Adipocyte (in vitro differentiated cells): ENCODE measurements around the gene TCHP.
"Not testable (repeated sequence)": the region's sequence is repeated elsewhere in the genome, so short reads cannot be mapped to it uniquely, and the experiment has no call there.

Source experiments
- DNase-seq: peaks from one replicate; pipeline ENCODE4 v3.0.0-alpha.2; 2015; ENCODE audit warnings: low read depth
- H3K27me3 ChIP-seq: replicated peaks from 2 replicates; pipeline ENCODE4 v1.7.0; 2013; ENCODE audit warnings: mild to moderate bottlenecking, low read length, moderate library complexity; ENCODE audit not compliant: control insufficient read depth, insufficient read depth
- H3K36me3 ChIP-seq: 2 replicates; pipeline ENCODE4 v1.7.0; 2013; ENCODE audit warnings: low read length, mild to moderate bottlenecking, moderate library complexity; ENCODE audit not compliant: control insufficient read depth, insufficient read depth, severe bottlenecking
- H3K4me1 ChIP-seq: 2 replicates; pipeline ENCODE4 v1.7.0; 2013; ENCODE audit warnings: mild to moderate bottlenecking, low read length, moderate library complexity; ENCODE audit not compliant: control insufficient read depth, insufficient read depth
- H3K4me3 ChIP-seq: 2 replicates; pipeline ENCODE4 v1.7.0; 2013; ENCODE audit warnings: mild to moderate bottlenecking, low read length, moderate library complexity
- H3K9ac ChIP-seq: 2 replicates; pipeline ENCODE4 v1.7.0; 2013; ENCODE audit warnings: mild to moderate bottlenecking, low read length, moderate library complexity
- H3K9me3 ChIP-seq: 2 replicates; pipeline ENCODE4 v1.7.0; 2013; ENCODE audit warnings: mild to moderate bottlenecking, low read length, moderate library complexity; ENCODE audit not compliant: control insufficient read depth

Gene TCHP

DNA sequence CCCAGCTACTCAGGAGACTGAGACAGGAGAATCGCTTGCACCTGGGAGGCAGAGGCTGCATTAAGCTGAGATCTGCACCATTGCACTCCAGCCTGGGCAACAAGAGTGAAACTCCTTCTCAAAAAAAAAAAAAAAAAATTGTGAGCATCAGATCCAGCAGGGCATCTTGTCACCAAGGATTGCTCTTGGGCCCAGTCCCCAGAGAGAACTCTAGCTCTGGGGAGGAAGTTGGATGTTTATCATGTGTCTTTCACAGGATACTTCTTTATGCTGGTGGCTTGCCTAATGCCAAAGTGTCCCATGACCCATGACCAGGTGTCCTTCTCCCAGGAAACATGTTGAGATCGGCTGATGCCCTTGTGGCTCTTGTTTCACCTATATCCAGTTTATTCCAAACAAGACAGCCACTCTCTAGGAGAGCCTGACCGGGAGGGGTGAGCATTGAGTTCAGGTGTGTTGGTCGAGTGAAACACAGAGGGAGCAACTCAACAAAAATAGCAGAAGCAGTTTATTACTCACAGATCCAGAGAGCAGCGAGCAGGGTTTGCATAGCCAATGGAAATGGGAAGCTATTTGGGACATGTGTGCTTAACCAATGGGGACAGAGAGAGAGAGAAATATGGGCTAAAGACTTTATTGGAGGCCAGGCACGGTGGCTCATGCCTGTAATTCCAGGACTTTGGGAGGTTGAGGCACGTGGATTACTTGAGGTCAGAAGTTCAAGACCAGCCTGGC lies 6.6 kb upstream of the TCHP start:
- H3K4me3 ChIP-seq: no peak overlapping the region
- no peaks in the 10 kb centered on the region for H3K27me3 ChIP-seq
- H3K9ac ChIP-seq: no peak overlapping the region
- DNase-seq: no peak
- peaks cover 12% of the 10 kb centered on the region for H3K4me1 ChIP-seq
- no peaks in the 10 kb centered on the region for H3K36me3 ChIP-seq
- no peaks in the 10 kb centered on the region for H3K9me3 ChIP-seq

DNA sequence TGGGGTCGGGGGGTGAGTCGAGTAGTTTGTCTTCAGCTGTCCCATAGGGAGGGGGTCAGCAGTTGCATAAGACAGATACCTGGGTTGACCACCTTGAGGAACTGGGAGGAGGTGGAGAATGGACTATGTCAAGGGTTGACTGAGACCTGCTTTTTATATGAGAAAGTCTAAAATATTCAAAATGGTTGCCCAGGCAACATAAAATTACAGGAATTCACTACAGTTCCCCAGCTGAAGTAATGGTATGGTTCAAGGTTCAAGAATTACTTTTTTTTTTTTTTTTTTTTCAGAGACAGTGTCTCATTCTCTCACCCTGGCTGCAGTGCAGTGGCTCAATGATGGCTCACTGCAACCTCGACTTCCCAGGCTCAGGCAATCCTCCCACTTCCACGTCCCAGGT lies 5.1 kb upstream of the TCHP start:
- no peaks in the 10 kb centered on the region for H3K9me3 ChIP-seq
- no peak overlapping the region for H3K4me3 ChIP-seq
- H3K36me3 ChIP-seq: no peaks in the 10 kb centered on the region
- DNase-seq: no peak
- H3K9ac ChIP-seq: no peak overlapping the region
- H3K27me3 ChIP-seq: no peaks in the 10 kb centered on the region
- peaks cover 6% of the 10 kb centered on the region for H3K4me1 ChIP-seq

DNA sequence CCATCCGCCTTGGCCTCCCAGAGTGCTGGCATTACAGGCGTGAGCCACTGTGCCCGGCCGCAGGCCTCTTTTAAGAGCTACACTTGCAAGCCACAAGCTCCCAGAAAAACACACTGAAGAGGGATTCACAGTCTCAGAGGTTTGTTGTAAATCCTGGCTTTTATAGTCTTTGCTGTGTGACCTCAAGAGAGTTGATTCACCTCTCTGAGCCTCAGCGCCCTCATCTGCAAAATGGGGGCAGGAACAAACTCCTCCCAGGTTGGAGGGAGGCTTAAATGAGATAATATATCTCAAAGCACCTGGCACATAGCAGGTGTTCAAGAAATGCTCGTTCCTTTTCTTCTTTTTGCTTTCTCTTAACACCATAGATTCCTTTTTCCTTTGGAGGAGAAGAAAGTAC lies 3.9 kb upstream of the TCHP start:
- H3K36me3 ChIP-seq: no peaks in the 10 kb centered on the region
- H3K9ac ChIP-seq: no peak overlapping the region
- no peaks in the 10 kb centered on the region for H3K9me3 ChIP-seq
- no peak overlapping the region for H3K4me3 ChIP-seq
- DNase-seq: no peak
- no peaks in the 10 kb centered on the region for H3K27me3 ChIP-seq
- peaks cover 11% of the 10 kb centered on the region for H3K4me1 ChIP-seq

DNA sequence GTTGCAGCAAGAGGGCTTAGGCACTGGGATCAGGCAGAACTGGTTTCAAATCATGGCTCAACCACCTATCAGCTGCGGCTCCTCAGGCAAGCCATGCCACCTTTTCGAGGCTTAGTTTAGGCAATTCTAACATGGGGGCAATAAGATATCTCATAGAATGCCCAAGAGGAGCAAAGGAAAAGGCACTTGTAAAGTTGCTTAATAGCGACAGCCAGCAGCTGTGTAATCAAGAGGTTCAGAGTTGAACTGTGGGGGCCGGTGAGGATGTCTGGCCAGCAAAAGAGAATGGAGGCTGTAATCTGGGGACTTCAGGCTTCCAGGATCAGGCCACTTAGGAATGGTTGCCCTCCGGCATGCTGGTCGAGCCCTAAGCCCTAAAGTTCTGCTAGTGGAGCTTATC lies 3.0 kb upstream of the TCHP start:
- Histone ChIP-seq H3K9me3 (no peaks in the 10 kb centered on the region), H3K36me3 (no peaks in the 10 kb centered on the region), H3K27me3 (no peaks in the 10 kb centered on the region), H3K4me3 (no peak overlapping the region), H3K4me1 (peaks cover 17% of the 10 kb centered on the region), H3K9ac (no peak overlapping the region)
- no peak for DNase-seq

DNA sequence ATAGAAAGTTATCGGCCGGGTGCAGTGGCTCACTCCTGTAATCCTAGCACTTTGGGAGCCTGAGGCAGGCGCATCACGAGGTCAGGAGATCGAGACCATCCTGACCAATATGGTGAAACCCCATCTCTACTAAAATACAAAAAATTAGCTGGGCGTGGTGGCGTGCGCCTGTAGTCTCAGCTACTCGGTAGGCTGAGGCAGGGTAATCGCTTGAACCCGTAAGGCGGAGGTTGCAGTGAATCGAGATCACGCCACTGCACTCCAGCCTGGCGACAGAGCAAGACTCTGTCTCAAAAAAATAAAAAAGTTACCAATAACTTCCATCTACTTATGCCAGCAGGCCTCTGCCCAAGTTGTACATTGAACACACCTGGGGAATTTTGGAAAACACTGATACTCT lies 729 bp upstream of the TCHP start:
- Histone ChIP-seq H3K4me1 (peaks cover 17% of the 10 kb centered on the region), H3K4me3 (peak overlapping the region; percentile 99)
- H3K9me3 ChIP-seq: not testable (repeated sequence)

DNA sequence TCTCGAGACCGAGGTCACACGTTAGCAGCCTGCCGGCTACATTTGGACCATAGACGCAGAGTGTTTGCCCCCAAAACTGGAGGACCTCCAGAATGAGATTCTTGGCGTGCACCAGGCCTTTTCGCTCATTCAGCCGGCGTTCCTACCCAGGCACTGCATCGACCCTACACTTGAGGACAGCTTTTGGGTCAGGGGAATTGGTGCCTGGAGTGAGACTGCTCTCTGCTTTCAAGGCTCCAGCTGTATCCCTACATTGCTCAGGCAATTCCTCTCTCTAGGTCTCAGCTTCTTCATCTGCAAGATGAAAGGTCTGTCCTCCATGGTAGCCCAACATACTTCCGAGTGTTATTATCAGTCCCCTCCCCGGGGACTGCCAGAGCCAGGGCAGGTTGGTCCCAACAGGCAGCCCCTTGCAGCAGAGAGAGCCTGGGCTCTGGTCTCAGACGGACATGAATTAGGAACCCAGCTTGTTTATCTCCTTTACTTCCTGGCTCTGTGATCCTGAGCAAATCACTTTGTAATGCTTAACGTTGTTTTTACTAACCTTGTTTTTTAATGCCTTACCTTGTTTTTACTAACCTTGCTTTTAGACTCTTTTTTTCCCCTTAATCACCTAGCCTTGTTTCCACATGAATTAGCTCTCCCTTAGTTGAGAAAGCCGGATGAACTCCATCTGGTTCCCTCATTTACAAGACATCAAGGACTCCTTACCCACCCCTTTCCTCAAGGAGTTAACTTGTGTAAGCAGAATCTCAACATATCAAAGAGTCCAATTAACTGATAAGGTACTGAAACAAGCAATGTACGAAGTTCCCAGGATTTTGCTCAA lies 892 bp downstream of the TCHP start:
- Histone ChIP-seq H3K27me3 (no peaks in the 10 kb centered on the region), H3K4me3 (peak overlapping the region; percentile 99), H3K36me3 (peaks cover 30% of the 10 kb centered on the region), H3K4me1 (peaks cover 17% of the 10 kb centered on the region), H3K9me3 (no peaks in the 10 kb centered on the region), H3K9ac (peak overlapping the region; percentile 94)
- no peak for DNase-seq

More for the DNA sequence above, 729 bp upstream of the TCHP start:
- peaks cover 14% of the 10 kb centered on the region for H3K36me3 ChIP-seq
- DNase-seq, H3K27me3 ChIP-seq: not testable (repeated sequence)
- H3K9ac ChIP-seq: peak overlapping the region; percentile 94

DNA sequence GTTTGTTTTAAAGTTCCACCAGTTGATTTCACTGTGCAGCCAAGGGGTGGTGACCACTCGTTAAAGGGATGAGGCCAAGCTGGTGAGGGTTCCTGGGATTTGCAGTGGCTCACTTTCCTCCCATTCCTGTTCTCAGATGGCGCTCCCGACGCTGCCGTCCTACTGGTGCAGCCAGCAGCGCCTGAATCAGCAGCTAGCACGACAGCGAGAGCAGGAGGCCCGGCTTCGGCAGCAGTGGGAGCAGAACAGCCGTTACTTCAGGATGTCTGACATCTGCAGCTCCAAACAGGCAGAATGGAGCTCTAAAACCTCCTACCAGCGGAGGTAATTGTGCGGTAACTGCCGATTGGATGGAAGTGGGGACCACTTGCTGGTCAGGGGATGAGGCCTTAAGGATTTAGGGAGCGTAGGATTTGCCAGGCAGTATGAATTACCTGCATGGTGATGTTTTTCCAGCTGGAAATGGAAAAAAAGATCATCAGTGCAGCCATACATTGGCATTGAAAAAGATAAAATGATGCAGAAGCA lies 2.9 kb downstream of the TCHP start:
- Histone ChIP-seq H3K9ac (no peak overlapping the region), H3K36me3 (peaks cover 50% of the 10 kb centered on the region), H3K4me1 (peaks cover 17% of the 10 kb centered on the region), H3K9me3 (no peaks in the 10 kb centered on the region), H3K27me3 (no peaks in the 10 kb centered on the region), H3K4me3 (no peak overlapping the region)
- DNase-seq: no peak

DNA sequence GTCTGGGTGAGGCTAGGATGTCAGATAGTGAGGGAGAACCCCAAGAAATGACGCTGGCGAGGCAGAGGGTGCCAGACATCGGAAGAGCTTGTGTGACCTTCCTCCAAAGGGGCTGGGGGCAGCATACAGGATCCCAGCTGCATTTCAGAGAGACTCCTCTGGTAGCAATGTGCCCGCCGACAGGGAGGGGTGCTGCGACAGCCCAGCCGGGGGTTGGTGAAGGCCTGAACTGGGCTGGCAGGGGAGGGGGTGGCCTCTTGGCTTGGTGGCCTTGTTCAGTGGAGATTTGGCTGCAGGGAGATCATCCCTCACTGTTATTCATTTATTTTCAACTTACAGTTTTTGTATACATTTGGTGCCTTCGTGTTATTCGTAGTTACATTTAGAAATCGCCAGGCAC lies 5.2 kb downstream of the TCHP start:
- Histone ChIP-seq H3K4me3 (no peak overlapping the region), H3K9ac (no peak overlapping the region), H3K9me3 (no peaks in the 10 kb centered on the region), H3K27me3 (no peaks in the 10 kb centered on the region), H3K4me1 (peaks cover 13% of the 10 kb centered on the region), H3K36me3 (peaks cover 71% of the 10 kb centered on the region)
- no peak for DNase-seq

DNA sequence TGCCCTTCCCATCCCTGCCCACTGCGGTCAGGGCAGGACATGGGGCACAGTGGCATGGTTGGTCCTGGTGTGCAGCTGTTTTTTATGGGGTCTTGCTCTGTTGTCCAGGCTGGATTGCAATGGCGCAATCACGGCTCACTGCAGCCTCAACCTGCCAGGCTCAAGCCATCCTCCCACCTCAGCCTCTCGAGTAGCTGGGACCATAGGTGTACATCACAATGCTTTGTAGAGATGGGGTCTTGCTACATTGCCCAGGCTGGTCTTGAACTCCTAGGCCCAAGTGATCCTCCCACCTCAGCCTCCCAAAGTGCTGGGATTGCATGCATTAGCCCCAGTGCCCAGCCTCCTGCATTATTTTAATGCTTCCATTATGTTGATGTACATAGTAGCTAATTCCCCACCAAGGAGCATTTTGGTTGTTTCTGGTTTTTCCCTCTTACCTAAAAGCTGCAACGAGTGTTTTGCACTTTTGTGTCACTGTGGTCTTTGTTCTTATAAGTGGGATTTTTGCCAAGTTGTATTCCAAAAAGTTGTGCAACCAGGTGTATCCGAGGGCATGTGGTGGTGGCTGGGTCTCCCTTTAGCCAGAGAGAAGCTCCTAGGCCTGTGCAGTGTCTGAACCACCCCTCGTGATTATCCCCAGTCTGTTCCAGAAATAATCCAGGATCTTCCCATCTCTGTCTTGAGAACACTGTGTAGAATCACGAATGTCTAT lies 10.3 kb downstream of the TCHP start:
- Histone ChIP-seq H3K9me3 (no peaks in the 10 kb centered on the region), H3K36me3 (peaks cover 81% of the 10 kb centered on the region), H3K27me3 (no peaks in the 10 kb centered on the region), H3K4me3 (no peak overlapping the region), H3K9ac (no peak overlapping the region), H3K4me1 (no peaks in the 10 kb centered on the region)
- no peak for DNase-seq

DNA sequence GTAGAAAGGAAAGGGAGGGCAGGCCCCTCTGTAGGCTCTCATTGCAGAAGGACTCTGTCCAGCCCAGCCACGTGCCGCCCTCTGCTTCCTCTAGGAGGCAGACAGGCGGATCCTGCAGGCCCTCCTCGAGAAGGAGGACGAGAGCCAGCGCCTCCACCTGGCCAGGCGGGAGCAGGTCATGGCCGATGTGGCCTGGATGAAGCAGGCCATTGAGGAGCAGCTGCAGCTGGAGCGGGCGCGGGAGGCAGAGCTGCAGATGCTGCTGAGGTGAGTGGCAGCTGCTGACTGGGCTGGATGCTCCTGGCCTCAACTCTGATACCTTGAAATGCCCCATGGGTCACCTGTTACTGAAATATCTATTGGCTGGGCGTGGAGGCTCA lies 10.9 kb downstream of the TCHP start:
- Histone ChIP-seq H3K4me1 (no peaks in the 10 kb centered on the region), H3K27me3 (no peaks in the 10 kb centered on the region), H3K36me3 (peaks cover 81% of the 10 kb centered on the region), H3K9ac (no peak overlapping the region), H3K4me3 (no peak overlapping the region), H3K9me3 (no peaks in the 10 kb centered on the region)
- no peak for DNase-seq

DNA sequence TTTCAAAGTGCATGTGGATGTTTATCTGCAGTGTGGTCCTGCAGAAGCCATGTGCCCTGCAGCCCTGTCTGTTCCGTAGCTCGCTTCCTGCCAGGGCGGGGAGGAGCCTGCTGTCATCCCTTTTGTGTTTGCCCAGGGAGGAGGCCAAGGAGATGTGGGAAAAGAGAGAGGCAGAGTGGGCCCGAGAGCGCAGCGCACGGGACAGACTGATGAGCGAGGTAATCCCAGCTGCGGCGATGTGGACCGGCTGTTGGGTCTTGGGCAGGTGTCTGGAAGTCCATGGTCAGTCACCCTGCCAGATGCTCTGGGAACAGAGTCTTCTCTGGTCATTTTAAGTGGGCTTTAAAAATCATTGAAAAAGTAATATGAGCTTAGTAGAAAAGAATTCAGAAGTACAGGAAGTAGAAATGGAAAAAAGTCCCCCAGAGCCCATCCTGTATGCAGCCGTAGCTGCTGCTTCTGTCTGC lies 12.8 kb downstream of the TCHP start:
- Histone ChIP-seq H3K4me1 (no peaks in the 10 kb centered on the region), H3K27me3 (no peaks in the 10 kb centered on the region), H3K9me3 (no peaks in the 10 kb centered on the region), H3K36me3 (peaks cover 81% of the 10 kb centered on the region), H3K9ac (no peak overlapping the region), H3K4me3 (no peak overlapping the region)
- no peak for DNase-seq
